Measurements from ENCODE around the gene HIVEP1. TPM values are rescaled to one million over a fixed set of nuclear protein-coding genes. Genes with fewer than 3 reads are reported as not detected.
"Not testable (repeated sequence)": the region's sequence is repeated elsewhere in the genome, so short reads cannot be mapped to it uniquely, and the experiment has no call there.

HIVEP1 gene
- total RNA-seq, 4 donors from 2014 or later, result 23.2 to 41.5 (median 32.6) TPM

DNA sequence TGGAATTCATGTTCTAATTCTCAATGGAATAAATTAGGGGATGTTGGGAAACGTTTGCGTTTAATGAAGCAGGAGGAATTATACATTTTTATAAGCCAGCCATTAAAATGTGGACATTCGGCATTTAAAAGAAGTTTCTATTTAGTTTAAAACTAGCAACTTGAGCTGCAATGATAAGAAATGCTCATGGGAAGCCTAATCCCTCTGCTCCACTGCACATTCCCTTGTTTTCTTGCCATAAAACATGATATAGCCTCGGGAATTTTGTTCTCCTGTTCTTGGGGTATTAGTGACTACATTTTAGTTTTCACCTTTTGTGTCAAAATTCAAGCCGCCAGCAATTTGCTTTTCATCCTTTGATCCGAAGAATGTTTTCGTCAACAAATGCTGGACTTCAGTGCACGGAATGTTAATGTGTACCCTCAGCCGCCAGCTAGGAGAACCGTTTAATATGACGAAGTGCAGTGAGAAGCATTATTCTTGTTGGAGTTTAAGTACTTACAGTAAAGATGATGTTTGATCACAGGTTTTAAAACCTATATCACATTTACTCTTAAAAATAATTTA, 137.9 kb downstream of the HIVEP1 start:
- DNase-seq (ENCODE audit: low spot score in 2 of 2), result no peak
- intact Hi-C loops (cut with DNase I; ENCODE audit: low total_unique reads), result loop anchor here (10.0 kb wide), 1 partner anchor 75 kb away; no protein-coding TSS in a partner anchor
- H3K4me3 ChIP-seq (ENCODE audit: low read depth, poor library complexity, severe bottlenecking), result no peak overlapping the region
- 79 to 80% methylated on average over 11 of the region's 11 CpGs for WGBS, 2 donors
- TF ChIP-seq, protein P1, sequence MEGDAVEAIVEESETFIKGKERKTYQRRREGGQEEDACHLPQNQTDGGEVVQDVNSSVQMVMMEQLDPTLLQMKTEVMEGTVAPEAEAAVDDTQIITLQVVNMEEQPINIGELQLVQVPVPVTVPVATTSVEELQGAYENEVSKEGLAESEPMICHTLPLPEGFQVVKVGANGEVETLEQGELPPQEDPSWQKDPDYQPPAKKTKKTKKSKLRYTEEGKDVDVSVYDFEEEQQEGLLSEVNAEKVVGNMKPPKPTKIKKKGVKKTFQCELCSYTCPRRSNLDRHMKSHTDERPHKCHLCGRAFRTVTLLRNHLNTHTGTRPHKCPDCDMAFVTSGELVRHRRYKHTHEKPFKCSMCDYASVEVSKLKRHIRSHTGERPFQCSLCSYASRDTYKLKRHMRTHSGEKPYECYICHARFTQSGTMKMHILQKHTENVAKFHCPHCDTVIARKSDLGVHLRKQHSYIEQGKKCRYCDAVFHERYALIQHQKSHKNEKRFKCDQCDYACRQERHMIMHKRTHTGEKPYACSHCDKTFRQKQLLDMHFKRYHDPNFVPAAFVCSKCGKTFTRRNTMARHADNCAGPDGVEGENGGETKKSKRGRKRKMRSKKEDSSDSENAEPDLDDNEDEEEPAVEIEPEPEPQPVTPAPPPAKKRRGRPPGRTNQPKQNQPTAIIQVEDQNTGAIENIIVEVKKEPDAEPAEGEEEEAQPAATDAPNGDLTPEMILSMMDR (IDR thresholded peaks at IDR 0.05), result no peak
- no peak for TF ChIP-seq POLR2A (IDR thresholded peaks at IDR 0.05)

DNA sequence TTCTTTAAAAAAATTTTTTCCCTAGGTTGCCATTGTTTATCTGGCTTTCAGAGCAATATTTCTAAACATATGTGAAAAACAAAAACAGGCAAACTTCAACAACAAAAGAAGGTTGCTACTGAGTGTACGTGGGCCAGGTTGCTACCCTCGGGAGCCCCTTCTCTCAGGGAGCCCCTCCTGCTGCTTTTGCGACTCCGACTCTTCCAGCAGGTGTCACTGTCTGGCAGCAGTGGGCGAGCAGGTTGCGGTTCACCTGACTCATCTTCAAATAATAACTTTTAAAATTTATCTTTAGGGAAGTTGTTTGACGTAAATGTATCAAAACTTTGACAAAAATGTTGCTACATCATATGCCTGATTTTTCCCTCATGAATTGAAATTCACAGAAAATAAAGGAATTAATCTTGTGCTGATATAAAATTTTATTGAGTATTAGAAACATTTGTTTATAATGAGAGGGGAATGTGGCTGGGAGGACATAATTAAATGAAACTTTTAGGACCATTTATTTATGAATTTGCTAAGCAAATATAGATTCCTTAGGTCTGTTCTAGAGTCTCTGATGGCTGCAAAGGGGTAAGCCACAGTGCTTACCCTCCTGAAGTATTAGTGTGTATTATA, 138.8 kb downstream of the HIVEP1 start:
- TF ChIP-seq POLR2A (IDR thresholded peaks at IDR 0.05), result no peak
- TF ChIP-seq, protein P1 (IDR thresholded peaks at IDR 0.05), result no peak
- H3K4me3 ChIP-seq (ENCODE audit: low read depth, poor library complexity, severe bottlenecking), result no peak overlapping the region
- 49 to 55% methylated on average over 7 of the region's 7 CpGs for WGBS, 2 donors
- intact Hi-C loops (cut with DNase I; ENCODE audit: low total_unique reads), result loop anchor here (10.0 kb wide), 1 partner anchor 74 kb away; no protein-coding TSS in a partner anchor
- DNase-seq (ENCODE audit: low spot score in 2 of 2), result no peak

DNA sequence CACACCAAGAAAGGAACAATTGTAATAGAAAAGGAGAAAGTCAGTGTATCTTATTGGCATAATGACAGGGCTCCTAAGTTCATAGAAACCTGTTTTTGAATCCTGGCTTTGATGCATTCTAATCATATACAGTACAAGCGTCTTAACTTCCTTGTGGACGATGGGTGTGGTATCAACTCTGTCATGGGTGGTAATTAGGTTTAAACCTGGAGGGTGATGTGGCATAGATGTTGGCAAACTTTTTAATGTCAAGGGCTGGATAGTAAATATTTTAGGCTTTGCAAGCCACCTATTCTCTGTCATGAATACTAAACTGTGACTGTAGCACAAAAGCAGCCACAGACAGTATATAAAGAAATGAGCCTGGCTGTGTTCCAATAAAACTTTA, 139.3 kb downstream of the HIVEP1 start:
- H3K4me3 ChIP-seq (ENCODE audit: low read depth, poor library complexity, severe bottlenecking), result no peak overlapping the region
- TF ChIP-seq, protein P1 (IDR thresholded peaks at IDR 0.05), result no peak
- no peak for TF ChIP-seq POLR2A (IDR thresholded peaks at IDR 0.05)
- intact Hi-C loops (cut with DNase I; ENCODE audit: low total_unique reads), result loop anchor here (10.0 kb wide), 1 partner anchor 73 kb away; no protein-coding TSS in a partner anchor
- DNase-seq (ENCODE audit: low spot score in 2 of 2), result no peak
- 55 to 65% methylated on average over 2 of the region's 2 CpGs for WGBS, 2 donors

DNA sequence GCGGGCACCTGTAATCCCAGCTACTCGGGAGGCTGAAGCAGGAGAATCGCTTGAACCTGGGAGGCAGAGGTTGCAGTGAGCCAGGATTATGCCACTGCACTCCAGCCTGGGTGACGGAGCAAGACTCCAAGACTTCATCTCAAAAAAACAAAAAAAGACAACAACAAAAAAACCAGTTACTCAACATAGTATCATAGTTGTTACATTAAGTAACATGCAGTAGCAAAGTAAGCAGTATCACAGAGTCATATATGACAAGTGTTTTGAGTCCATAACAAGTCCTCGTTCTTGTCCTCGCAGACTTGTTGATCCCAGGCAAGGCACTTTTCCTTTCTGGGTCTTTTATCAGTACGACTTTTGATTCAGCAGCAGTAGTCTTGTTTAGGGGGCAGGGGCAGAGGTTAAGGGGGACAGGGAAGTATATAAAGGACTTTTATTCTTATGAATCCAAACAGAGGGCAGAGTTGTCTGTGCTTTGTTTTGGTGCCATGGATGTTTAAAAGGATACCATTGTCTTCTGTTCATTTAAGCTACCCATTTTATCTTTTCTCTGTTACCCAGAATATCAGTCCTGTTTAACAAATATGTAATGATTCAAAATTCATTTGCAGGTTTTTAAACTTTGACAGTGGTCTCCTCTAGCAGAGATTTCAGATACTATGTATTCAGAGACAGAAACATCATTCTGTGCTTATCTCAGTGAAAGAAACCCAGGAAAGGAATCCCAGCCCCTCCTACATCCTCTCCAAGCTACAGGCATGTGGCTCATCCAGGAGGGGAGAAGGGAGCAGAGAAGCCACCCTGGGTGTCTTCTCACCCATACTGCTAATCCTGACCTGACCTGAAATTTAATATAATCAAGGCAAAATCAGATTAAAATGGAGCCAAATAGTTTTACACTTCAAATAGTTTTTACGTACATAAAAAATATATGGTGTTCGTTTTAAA, 140.2 kb downstream of the HIVEP1 start:
- DNase-seq (ENCODE audit: low spot score in 2 of 2), result no peak
- intact Hi-C loops (cut with DNase I; ENCODE audit: low total_unique reads), result loop anchor here (10.0 kb wide), 1 partner anchor 73 kb away; no protein-coding TSS in a partner anchor
- 81 to 84% methylated on average over 9 of the region's 9 CpGs for WGBS, 2 donors
- no peak overlapping the region for H3K4me3 ChIP-seq (ENCODE audit: low read depth, poor library complexity, severe bottlenecking)
- TF ChIP-seq, protein P1 (IDR thresholded peaks at IDR 0.05), result no peak
- no peak for TF ChIP-seq POLR2A (IDR thresholded peaks at IDR 0.05)

DNA sequence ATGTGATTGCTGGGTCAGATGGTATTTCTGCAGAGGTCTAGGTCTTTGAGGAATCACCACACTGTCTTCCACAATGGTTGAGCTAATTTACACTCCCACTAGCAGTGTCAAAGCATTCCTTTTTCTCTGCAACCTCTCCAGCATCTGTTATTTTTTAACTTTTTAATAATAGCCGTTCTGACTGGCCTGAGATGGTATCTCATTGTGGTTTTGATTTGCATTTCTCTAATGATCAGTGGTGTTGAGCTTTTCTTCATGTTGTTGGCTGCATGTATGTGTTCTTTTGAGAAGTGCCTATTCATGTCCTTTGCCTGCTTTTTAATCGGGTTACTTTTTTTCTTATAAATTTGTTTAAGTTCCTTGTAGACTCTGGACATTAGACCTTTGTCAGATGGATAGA, 143.7 kb downstream of the HIVEP1 start:
- H3K4me3 ChIP-seq (ENCODE audit: low read depth, poor library complexity, severe bottlenecking); DNase-seq (ENCODE audit: low spot score in 2 of 2): not testable (repeated sequence)
- intact Hi-C loops (cut with DNase I; ENCODE audit: low total_unique reads), result loop anchor here (10.0 kb wide), 1 partner anchor 69 kb away; no protein-coding TSS in a partner anchor
- WGBS, 2 donors, result 73% methylated on average over 2 of the region's 2 CpGs
